Measurements from ENCODE around the gene UBE2D3. TPM values are rescaled to one million over a fixed set of nuclear protein-coding genes. Genes with fewer than 3 reads are reported as not detected.

UBE2D3 gene
- total and polyA plus RNA-seq, 2 donors from 2014 or later: 173 to 262 TPM

GRCh38 chr4:102817613-102818268 is 9.6 kb downstream of the UBE2D3 start:
- FAIRE-seq (no peak), DNase-seq (no peak)
- TF ChIP-seq CTCF (IDR thresholded peaks at IDR 0.05; ENCODE audit: borderline replicate concordance, extremely low read depth, insufficient read depth): no peak
- peaks cover 0 to 65% (median 14%) of the 10 kb centered on the region in 3 donors for H3K4me1 ChIP-seq (ENCODE audit: control insufficient read depth in 2 of 3, insufficient read depth in 2 of 3, low read depth in 1 of 3, low read length in 3 of 3)
- no peak overlapping the region for H3K4me3 ChIP-seq (ENCODE audit: low read length in 3 of 3)
- no peak overlapping the region for H3K27ac ChIP-seq (ENCODE audit: low read depth in 2 of 2, low read length in 2 of 2)
- no peak overlapping the region for H3K9ac ChIP-seq (ENCODE audit: low read length in 3 of 3)
- H3K9me3 ChIP-seq (ENCODE audit: control insufficient read depth in 2 of 3, insufficient read depth in 1 of 3, low read length in 3 of 3): no peaks in the 10 kb centered on the region
- no peaks in the 10 kb centered on the region for H3K27me3 ChIP-seq (ENCODE audit: control insufficient read depth, insufficient read depth, low read length)
- intact Hi-C loops (cut with DNase I): no loop called here
- H3K36me3 ChIP-seq (ENCODE audit: control insufficient read depth in 2 of 3, insufficient read depth in 3 of 3, low read length in 3 of 3): peaks cover 0 to 4% (median 0%) of the 10 kb centered on the region in 3 donors

- no peak overlapping the region for H3K9ac ChIP-seq (ENCODE audit: low read length in 3 of 3)
These were observed 10.2 kb downstream of the UBE2D3 start for GRCh38 chr4:102817021-102817605.

DNA sequence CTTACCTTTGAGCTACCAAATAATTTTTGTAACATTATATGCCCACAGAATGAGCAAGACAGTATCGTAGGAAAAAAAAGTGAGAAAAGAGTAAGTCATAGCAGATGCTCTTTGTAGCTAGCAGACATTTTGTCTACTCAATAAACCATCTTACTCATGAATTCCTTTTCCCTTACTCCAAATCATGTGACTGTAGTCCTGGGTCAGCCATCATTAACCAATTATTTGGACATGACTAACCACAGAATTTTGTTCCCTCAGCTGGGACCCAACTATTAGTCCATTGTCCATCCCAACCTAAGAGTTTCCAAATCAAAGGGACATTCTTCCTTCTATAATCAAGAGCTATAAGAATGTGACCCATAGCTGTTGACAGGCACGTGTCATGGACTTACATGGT is 11.4 kb downstream of the UBE2D3 start:
- H3K27me3 ChIP-seq (ENCODE audit: control insufficient read depth, insufficient read depth, low read length): no peaks in the 10 kb centered on the region
- H3K27ac ChIP-seq (ENCODE audit: low read depth in 2 of 2, low read length in 2 of 2): no peak overlapping the region
- DNase-seq (no peak), FAIRE-seq (no peak)
- intact Hi-C loops (cut with DNase I): no loop called here
- H3K9me3 ChIP-seq (ENCODE audit: control insufficient read depth in 2 of 3, insufficient read depth in 1 of 3, low read length in 3 of 3): no peaks in the 10 kb centered on the region
- H3K9ac ChIP-seq (ENCODE audit: low read length in 3 of 3): no peak overlapping the region
- no peak overlapping the region for H3K4me3 ChIP-seq (ENCODE audit: low read length in 3 of 3)
- no peaks in the 10 kb centered on the region for H3K36me3 ChIP-seq (ENCODE audit: control insufficient read depth in 2 of 3, insufficient read depth in 3 of 3, low read length in 3 of 3)
- H3K4me1 ChIP-seq (ENCODE audit: control insufficient read depth in 2 of 3, insufficient read depth in 2 of 3, low read depth in 1 of 3, low read length in 3 of 3): peaks cover 0 to 61% (median 16%) of the 10 kb centered on the region in 3 donors
- TF ChIP-seq CTCF (IDR thresholded peaks at IDR 0.05; ENCODE audit: borderline replicate concordance, extremely low read depth, insufficient read depth): no peak

More at GRCh38 chr4:102817021-102817605, 10.2 kb downstream of the UBE2D3 start:
- Histone ChIP-seq H3K4me1 (ENCODE audit: control insufficient read depth in 2 of 3, insufficient read depth in 2 of 3, low read depth in 1 of 3, low read length in 3 of 3) (peaks cover 0 to 67% (median 13%) of the 10 kb centered on the region in 3 donors), H3K4me3 (ENCODE audit: low read length in 3 of 3) (peak overlapping the region in 1 of 3 donors; percentile 6), H3K27ac (ENCODE audit: low read depth in 2 of 2, low read length in 2 of 2) (no peak overlapping the region), H3K9me3 (ENCODE audit: control insufficient read depth in 2 of 3, insufficient read depth in 1 of 3, low read length in 3 of 3) (no peaks in the 10 kb centered on the region), H3K27me3 (ENCODE audit: control insufficient read depth, insufficient read depth, low read length) (no peaks in the 10 kb centered on the region), H3K36me3 (ENCODE audit: control insufficient read depth in 2 of 3, insufficient read depth in 3 of 3, low read length in 3 of 3) (peaks cover 0 to 2% (median 0%) of the 10 kb centered on the region in 3 donors)
- FAIRE-seq: no peak
- intact Hi-C loops (cut with DNase I): no loop called here
- TF ChIP-seq CTCF (IDR thresholded peaks at IDR 0.05; ENCODE audit: borderline replicate concordance, extremely low read depth, insufficient read depth): no peak
- no peak for DNase-seq

Measured in kidney (tissue), 14 donors.